HepG2 (cell line): ENCODE measurements around the gene CEBPB. TPM values are rescaled to one million over a fixed set of nuclear protein-coding genes. Genes with fewer than 3 reads are reported as not detected.

Experiments used
- CHD4 ChIP-seq: fragments of 200-600 bp; sonication (generic); IDR thresholded peaks from 2 replicates; pipeline ENCODE4 v1.7.0; 2017; ENCODE audit warnings: mild to moderate bottlenecking, low read length, borderline replicate concordance
- CREM ChIP-seq, 2 experiments: sonication (generic) in 1 of 2; formaldehyde crosslinking in 1 of 2; IDR thresholded peaks; 2 replicates each; pipeline versions ENCODE4 v1.4.0 to v1.6.1; 2016 to 2020; ENCODE audit warnings: antibody characterized with exemption in 1 of 2, mild to moderate bottlenecking in 1 of 2, missing genetic modification reagents in 1 of 2
- FOXA3 ChIP-seq: IDR thresholded peaks from 2 replicates; pipeline ENCODE4 v1.6.1; 2016; ENCODE audit warnings: missing genetic modification reagents, missing compliant biosample characterization
- GFI1 ChIP-seq: sonication (generic); formaldehyde crosslinking; IDR thresholded peaks from 2 replicates; pipeline ENCODE4 v1.5.0; 2020; ENCODE audit warnings: missing genetic modification reagents, mild to moderate bottlenecking, borderline replicate concordance
- MED8 ChIP-seq: sonication (generic); formaldehyde crosslinking; IDR thresholded peaks from 2 replicates; pipeline ENCODE4 v1.8.1; 2023; ENCODE audit warnings: mild to moderate bottlenecking, missing genetic modification reagents; ENCODE audit not compliant: insufficient replicate concordance
- MEIS1 ChIP-seq: sonication (generic); formaldehyde crosslinking; IDR thresholded peaks from 2 replicates; pipeline ENCODE4 v1.9.0; 2021; ENCODE audit warnings: mild to moderate bottlenecking, missing genetic modification reagents, moderate library complexity, borderline replicate concordance
- MIER2 ChIP-seq: IDR thresholded peaks from 2 replicates; pipeline ENCODE4 v1.6.1; 2016; ENCODE audit warnings: missing biosample characterization, missing genetic modification reagents
- MIER3 ChIP-seq: IDR thresholded peaks from 2 replicates; pipeline ENCODE4 v1.6.1; 2016; ENCODE audit warnings: missing compliant biosample characterization, borderline replicate concordance
- THAP11 ChIP-seq: IDR thresholded peaks from 2 replicates; pipeline ENCODE4 v1.6.1; 2016; ENCODE audit warnings: missing biosample characterization, missing genetic modification reagents
- YEATS2 ChIP-seq: sonication (generic); formaldehyde crosslinking; IDR thresholded peaks from 2 replicates; pipeline ENCODE4 v1.4.0; 2020; ENCODE audit warnings: missing genetic modification reagents, borderline replicate concordance
- ZC3H13 ChIP-seq: sonication (generic); formaldehyde crosslinking; IDR thresholded peaks from 2 replicates; pipeline ENCODE4 v1.8.1; 2023; ENCODE audit warnings: mild to moderate bottlenecking, missing genetic modification reagents, moderate library complexity
- polyA plus RNA-seq, 8 experiments: library from polyadenylated mRNA; depleted of rRNA in 3 of 8; stranded (reverse) in 7 of 8; unstranded in 1 of 8; fragments of >200 nt; fragmentation: Illumina TruSeq in 4 of 8; extraction: Trizol in 4 of 8; gene quantifications; 2 replicates each; pipeline versions ENCODE4 v1.2.1 to v1.2.3, GENCODE V29; 2011 to 2016; ENCODE audit warnings: low read depth in 4 of 8, missing spikeins in 1 of 8, mixed read lengths in 1 of 8; ENCODE audit not compliant: insufficient read depth in 1 of 8
- total RNA-seq, 5 experiments: library from RNA; depleted of rRNA; stranded (reverse); fragments of >200 nt; fragmentation: Illumina TruSeq; extraction: Trizol; gene quantifications; 2 replicates each; pipeline ENCODE4 v1.2.3, GENCODE V29; 2016; ENCODE audit warnings: low read depth in 1 of 5
- TF ChIP-seq, protein P1 (sequence below): sonication (generic); formaldehyde crosslinking; IDR thresholded peaks from 2 replicates; pipeline ENCODE4 v1.5.1; 2020; ENCODE audit warnings: mild to moderate bottlenecking, moderate library complexity, missing genetic modification reagents
- TF ChIP-seq, protein P2 (sequence below): sonication (generic); formaldehyde crosslinking; IDR thresholded peaks from 2 replicates; pipeline ENCODE4 v1.4.0; 2020; ENCODE audit warnings: missing genetic modification reagents
- TF ChIP-seq, protein P3 (sequence below): IDR thresholded peaks from 2 replicates; pipeline ENCODE4 v1.6.1; 2018; ENCODE audit warnings: missing genetic modification reagents, mild to moderate bottlenecking, missing compliant biosample characterization

Gene CEBPB
- total and polyA plus RNA-seq, 2 of the 13 experiments (the other 11 are each of a cell fraction or from before 2014, with no cell fraction given) = 18.5 to 28.2 TPM

DNA sequence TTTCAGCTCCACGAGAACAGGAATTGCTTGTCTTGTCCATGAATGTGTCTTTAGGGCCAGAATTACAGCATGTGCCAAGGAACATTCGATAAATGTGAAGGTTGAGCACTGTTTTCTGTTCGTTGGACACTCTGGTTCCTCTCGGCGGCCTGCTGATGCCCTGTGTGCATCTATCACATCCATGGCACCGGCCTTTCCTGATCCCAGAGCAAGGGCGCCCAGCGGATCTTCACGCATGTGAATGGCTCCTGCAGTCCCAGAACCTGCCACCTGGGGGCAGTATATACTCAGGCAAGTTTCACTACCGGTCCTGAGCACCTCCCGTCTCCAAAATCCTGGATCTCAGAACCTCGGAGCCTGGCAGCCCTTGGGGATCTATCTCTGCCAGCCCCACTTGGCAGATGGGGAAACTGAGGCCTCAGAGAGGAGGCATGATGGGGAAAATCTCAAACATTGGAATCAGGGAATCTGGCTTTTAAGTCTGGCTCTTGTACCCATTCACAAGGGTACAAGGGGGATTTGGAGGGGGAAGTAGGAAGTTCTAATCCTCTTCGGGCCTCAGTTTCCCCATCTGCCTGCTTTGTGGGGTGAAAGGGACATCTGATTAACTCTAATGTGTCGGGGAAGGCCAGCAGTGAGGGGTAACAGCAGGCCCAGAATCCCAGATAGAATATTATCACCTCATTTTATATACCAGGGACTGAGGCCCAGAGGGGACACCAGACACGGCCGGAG lies 4.3 kb upstream of the CEBPB start (continued):
- TF ChIP-seq, protein P1, sequence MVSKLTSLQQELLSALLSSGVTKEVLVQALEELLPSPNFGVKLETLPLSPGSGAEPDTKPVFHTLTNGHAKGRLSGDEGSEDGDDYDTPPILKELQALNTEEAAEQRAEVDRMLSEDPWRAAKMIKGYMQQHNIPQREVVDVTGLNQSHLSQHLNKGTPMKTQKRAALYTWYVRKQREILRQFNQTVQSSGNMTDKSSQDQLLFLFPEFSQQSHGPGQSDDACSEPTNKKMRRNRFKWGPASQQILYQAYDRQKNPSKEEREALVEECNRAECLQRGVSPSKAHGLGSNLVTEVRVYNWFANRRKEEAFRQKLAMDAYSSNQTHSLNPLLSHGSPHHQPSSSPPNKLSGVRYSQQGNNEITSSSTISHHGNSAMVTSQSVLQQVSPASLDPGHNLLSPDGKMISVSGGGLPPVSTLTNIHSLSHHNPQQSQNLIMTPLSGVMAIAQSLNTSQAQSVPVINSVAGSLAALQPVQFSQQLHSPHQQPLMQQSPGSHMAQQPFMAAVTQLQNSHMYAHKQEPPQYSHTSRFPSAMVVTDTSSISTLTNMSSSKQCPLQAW (CRISPR knock-in tag) = peak; percentile 70; the same call in 1 of the 2 replicates
- TF ChIP-seq, protein P2, sequence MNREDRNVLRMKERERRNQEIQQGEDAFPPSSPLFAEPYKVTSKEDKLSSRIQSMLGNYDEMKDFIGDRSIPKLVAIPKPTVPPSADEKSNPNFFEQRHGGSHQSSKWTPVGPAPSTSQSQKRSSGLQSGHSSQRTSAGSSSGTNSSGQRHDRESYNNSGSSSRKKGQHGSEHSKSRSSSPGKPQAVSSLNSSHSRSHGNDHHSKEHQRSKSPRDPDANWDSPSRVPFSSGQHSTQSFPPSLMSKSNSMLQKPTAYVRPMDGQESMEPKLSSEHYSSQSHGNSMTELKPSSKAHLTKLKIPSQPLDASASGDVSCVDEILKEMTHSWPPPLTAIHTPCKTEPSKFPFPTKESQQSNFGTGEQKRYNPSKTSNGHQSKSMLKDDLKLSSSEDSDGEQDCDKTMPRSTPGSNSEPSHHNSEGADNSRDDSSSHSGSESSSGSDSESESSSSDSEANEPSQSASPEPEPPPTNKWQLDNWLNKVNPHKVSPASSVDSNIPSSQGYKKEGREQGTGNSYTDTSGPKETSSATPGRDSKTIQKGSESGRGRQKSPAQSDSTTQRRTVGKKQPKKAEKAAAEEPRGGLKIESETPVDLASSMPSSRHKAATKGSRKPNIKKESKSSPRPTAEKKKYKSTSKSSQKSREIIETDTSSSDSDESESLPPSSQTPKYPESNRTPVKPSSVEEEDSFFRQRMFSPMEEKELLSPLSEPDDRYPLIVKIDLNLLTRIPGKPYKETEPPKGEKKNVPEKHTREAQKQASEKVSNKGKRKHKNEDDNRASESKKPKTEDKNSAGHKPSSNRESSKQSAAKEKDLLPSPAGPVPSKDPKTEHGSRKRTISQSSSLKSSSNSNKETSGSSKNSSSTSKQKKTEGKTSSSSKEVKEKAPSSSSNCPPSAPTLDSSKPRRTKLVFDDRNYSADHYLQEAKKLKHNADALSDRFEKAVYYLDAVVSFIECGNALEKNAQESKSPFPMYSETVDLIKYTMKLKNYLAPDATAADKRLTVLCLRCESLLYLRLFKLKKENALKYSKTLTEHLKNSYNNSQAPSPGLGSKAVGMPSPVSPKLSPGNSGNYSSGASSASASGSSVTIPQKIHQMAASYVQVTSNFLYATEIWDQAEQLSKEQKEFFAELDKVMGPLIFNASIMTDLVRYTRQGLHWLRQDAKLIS (CRISPR knock-in tag) = no peak
- no peak; the same call in 1 of the 2 replicates for TF ChIP-seq ZC3H13
- 0 out of 2 replicates have a peak, but pooled peaks have one; percentile 39 for TF ChIP-seq MEIS1 (CRISPR knock-in tag)
- TF ChIP-seq MED8 (CRISPR knock-in tag) = no peak
- peak; percentile 75; the same call in 1 of the 2 replicates for TF ChIP-seq MIER2 (CRISPR knock-in tag)
- TF ChIP-seq GFI1 (CRISPR knock-in tag) = 0 out of 2 replicates have a peak, but pooled peaks have one; percentile 34
- peak; percentile 97; the same call in 1 of the 2 replicates for TF ChIP-seq CHD4
- TF ChIP-seq CREM (IDR thresholded peaks at IDR 0.05) = no peak
- TF ChIP-seq CREM (CRISPR knock-in tag; IDR thresholded peaks at IDR 0.05) = no peak
- peak; percentile 72 for TF ChIP-seq THAP11 (CRISPR knock-in tag)
- peak; percentile 57; the same call in 1 of the 2 replicates for TF ChIP-seq YEATS2 (CRISPR knock-in tag)
- TF ChIP-seq MIER3 (CRISPR knock-in tag) = peak; percentile 69; the same call in 1 of the 2 replicates
- TF ChIP-seq, protein P3, sequence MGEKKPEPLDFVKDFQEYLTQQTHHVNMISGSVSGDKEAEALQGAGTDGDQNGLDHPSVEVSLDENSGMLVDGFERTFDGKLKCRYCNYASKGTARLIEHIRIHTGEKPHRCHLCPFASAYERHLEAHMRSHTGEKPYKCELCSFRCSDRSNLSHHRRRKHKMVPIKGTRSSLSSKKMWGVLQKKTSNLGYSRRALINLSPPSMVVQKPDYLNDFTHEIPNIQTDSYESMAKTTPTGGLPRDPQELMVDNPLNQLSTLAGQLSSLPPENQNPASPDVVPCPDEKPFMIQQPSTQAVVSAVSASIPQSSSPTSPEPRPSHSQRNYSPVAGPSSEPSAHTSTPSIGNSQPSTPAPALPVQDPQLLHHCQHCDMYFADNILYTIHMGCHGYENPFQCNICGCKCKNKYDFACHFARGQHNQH (CRISPR knock-in tag) = peak; percentile 84
- TF ChIP-seq FOXA3 (CRISPR knock-in tag) = peak; percentile 37
